Common myeloid progenitor, CD34-positive (primary cell): ENCODE data around the gene ARL16.

Experiments
- CTCF ChIA-PET: fragments of 350-600 bp; sonication (Branson Sonifier 250); formaldehyde crosslinking; loops from one replicate; lab custom pipeline; 2021; ENCODE audit warnings: antibody characterized with exemption; lab: Charles Lee
- POLR2A ChIA-PET: fragments of 350-600 bp; sonication (Branson Sonifier 250); formaldehyde crosslinking; loops from one replicate; lab custom pipeline; 2021; ENCODE audit warnings: antibody characterized with exemption; lab: Charles Lee
- DNase-seq, 3 donors: peaks; one replicate each; pipeline versions ENCODE4 v3.0.0 to v3.0.0-alpha.2; 2013
- H3K27ac ChIP-seq, 2 experiments: 1 replicate in 1 of 2; 2 replicates in 1 of 2; pipeline ENCODE4 v1.7.0; 2013; ENCODE audit warnings: inconsistent platforms in 2 of 2, low read length in 2 of 2, mild to moderate bottlenecking in 2 of 2, low read depth in 1 of 2, moderate library complexity in 1 of 2; ENCODE audit not compliant: severe bottlenecking in 2 of 2, insufficient read depth in 1 of 2, poor library complexity in 1 of 2
- H3K27me3 ChIP-seq, 5 experiments: replicated peaks in 2 of 5; 1 replicate in 3 of 5; 2 replicates in 2 of 5; pipeline versions ENCODE4 v1.6.1 to v1.7.0; 2013; ENCODE audit warnings: low read length in 4 of 5, mild to moderate bottlenecking in 2 of 5, moderate library complexity in 2 of 5, inconsistent platforms in 1 of 5; ENCODE audit not compliant: insufficient read depth in 5 of 5, control insufficient read depth in 4 of 5
- H3K36me3 ChIP-seq, 4 experiments: 1 replicate in 2 of 4; 2 replicates in 2 of 4; pipeline versions ENCODE4 v1.6.1 to v1.7.0; 2013; ENCODE audit warnings: low read length in 3 of 4, control low read depth in 1 of 4, mild to moderate bottlenecking in 1 of 4; ENCODE audit not compliant: control insufficient read depth in 4 of 4, insufficient read depth in 4 of 4
- H3K4me1 ChIP-seq, 4 experiments: 1 replicate in 3 of 4; 2 replicates in 1 of 4; pipeline versions ENCODE4 v1.6.1 to v1.7.1; 2013; ENCODE audit warnings: low read length in 3 of 4, mild to moderate bottlenecking in 3 of 4, control low read depth in 1 of 4, inconsistent platforms in 1 of 4, moderate library complexity in 1 of 4; ENCODE audit not compliant: control insufficient read depth in 4 of 4, insufficient read depth in 4 of 4; ENCODE audit errors: control extremely low read depth in 1 of 4
- H3K4me3 ChIP-seq, 7 experiments: 1 replicate in 4 of 7; 2 replicates in 3 of 7; pipeline versions ENCODE4 v1.5.1 to v1.7.0; 2013; ENCODE audit warnings: mild to moderate bottlenecking in 7 of 7, low read length in 6 of 7, moderate library complexity in 6 of 7, inconsistent platforms in 2 of 7, low read depth in 2 of 7, control low read depth in 1 of 7; ENCODE audit not compliant: insufficient read depth in 4 of 7, control insufficient read depth in 1 of 7; ENCODE audit errors: extremely low read depth in 1 of 7
- H3K9me3 ChIP-seq, 5 experiments: 1 replicate in 4 of 5; 2 replicates in 1 of 5; pipeline versions ENCODE4 v1.6.1 to v1.7.1; 2013; ENCODE audit warnings: low read length in 4 of 5, mild to moderate bottlenecking in 2 of 5, inconsistent platforms in 1 of 5, low read depth in 1 of 5, moderate library complexity in 1 of 5; ENCODE audit not compliant: control insufficient read depth in 4 of 5, insufficient read depth in 2 of 5; ENCODE audit errors: control extremely low read depth in 1 of 5
- WGBS: methylation state at CpG from one replicate; pipeline ENCODE4 v1.1.5; 2013; ENCODE audit not compliant: insufficient coverage; 5-methylcytosine and 5-hydroxymethylcytosine counted together

The ARL16 gene

DNA sequence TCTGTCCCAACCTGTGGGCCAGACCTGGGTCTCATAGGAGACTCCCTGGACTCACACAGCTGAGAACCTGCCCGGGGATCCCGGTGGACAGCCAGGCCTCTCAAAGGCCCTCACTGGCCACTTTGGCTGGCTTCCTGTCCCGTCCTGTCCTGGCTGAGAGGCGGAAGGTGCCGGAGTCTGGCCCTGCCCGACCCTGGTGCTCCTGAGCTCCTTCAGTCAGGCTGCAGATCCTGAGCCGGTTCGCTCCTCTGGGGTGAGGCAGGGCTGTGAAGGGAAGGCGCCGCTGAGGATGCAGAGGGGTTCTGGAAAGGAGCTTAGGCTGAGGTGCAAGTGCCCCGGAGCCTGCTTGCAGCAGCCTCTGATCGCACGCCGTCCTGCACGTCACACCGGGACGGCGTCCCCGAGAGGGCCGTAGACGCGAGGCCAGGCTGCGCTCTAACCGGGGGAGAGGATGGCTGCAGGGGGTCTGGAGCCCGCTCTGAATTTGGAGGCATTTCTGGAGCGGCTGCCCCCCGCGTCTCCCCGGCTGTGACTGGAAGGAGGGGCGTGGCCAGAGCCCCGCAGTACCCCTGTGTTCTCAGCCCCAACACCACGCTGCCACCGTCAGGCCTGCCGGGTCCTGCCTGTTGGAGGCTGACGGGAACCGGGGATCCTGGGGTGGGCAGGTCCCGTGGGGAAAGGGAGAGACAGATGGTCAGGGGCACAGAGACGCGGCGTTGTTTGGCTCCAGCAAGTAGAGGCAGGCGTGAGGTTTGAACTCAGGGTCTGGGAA is 4.4 kb upstream of the ARL16 start:
- peaks cover 9 to 18% (median 15%) of the 10 kb centered on the region in 4 experiments for H3K4me1 ChIP-seq
- H3K27me3 ChIP-seq: no peaks in the 10 kb centered on the region
- 97% methylated on average over 40 of the region's 41 CpGs for WGBS
- H3K27ac ChIP-seq: no peak overlapping the region
- H3K36me3 ChIP-seq: peaks cover 8 to 74% (median 46%) of the 10 kb centered on the region in 4 experiments
- no peak for DNase-seq
- ChIA-PET POLR2A (no interaction called here), CTCF (no interaction called here)
- no peak overlapping the region for H3K4me3 ChIP-seq
- no peaks in the 10 kb centered on the region for H3K9me3 ChIP-seq

DNA sequence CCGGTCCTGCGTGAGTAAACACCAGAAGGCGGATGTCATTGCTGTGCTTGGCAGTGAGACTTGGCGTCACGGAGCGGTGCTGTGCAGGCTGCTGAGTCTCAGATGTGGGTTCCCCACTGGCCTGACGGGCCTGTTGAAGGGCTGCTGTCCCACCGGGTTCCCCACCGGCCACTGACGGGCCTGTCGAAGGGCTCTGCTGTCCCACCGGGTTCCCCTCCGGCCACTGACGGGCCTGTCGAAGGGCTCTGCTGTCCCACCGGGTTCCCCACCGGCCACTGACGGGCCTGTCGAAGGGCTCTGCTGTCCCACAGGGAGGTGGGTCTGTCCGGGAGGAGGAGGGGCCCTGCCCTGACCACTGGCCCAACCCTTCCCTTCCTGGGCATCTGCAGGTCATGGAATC is 3.0 kb upstream of the ARL16 start:
- peaks cover 10 to 67% (median 37%) of the 10 kb centered on the region in 4 experiments for H3K36me3 ChIP-seq
- no peaks in the 10 kb centered on the region for H3K27me3 ChIP-seq
- DNase-seq: no peak
- peaks cover 9 to 26% (median 22%) of the 10 kb centered on the region in 4 experiments for H3K4me1 ChIP-seq
- H3K4me3 ChIP-seq: no peak overlapping the region
- ChIA-PET CTCF (no interaction called here), POLR2A (no interaction called here)
- H3K9me3 ChIP-seq: no peaks in the 10 kb centered on the region
- no peak overlapping the region for H3K27ac ChIP-seq
- WGBS: 94% methylated on average over 19 of the region's 20 CpGs

DNA sequence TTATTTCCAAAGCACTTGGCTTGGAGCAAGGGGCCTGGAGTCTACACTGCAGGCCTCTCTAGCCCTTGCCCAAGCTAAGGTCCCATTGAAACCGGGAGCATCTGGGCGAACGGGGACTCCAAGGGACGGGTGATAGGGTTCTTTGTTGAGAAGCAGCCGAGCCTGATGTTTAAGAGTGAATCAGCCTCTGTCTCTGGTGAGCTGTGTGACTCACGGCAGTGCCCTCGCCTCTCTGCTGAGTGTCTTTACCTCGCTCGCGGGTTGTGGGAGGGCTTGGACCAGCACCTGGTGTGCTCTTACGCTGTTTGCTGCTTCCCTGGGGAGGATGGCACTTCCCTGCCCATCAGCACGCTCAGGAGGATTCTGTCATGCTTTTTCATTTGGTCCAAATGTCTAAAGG is 1.5 kb upstream of the ARL16 start:
- Histone ChIP-seq H3K36me3 (peaks cover 11 to 62% (median 32%) of the 10 kb centered on the region in 4 experiments), H3K4me3 (peak overlapping the region in 6 of 7 experiments; percentile 81 to 97 (median 92)), H3K27ac (peak overlapping the region in 1 of 2 experiments; percentile 43), H3K27me3 (no peaks in the 10 kb centered on the region), H3K4me1 (peaks cover 9 to 26% (median 22%) of the 10 kb centered on the region in 4 experiments), H3K9me3 (no peaks in the 10 kb centered on the region)
- DNase-seq: no peak
- WGBS: 95% methylated on average over 11 of the region's 12 CpGs
- ChIA-PET CTCF (interaction anchor here (0.8 to 2.1 kb wide), 5 partner anchors 10 to 185 kb away, joined by 3 to 7 read pairs (median 3); partner anchors contain the start of genes CCDC137 and OXLD1), POLR2A (interaction anchor here (0.6 to 1.2 kb wide), 2 partner anchors 17 to 189 kb away, joined by 4 read pairs; no protein-coding TSS in a partner anchor)

DNA sequence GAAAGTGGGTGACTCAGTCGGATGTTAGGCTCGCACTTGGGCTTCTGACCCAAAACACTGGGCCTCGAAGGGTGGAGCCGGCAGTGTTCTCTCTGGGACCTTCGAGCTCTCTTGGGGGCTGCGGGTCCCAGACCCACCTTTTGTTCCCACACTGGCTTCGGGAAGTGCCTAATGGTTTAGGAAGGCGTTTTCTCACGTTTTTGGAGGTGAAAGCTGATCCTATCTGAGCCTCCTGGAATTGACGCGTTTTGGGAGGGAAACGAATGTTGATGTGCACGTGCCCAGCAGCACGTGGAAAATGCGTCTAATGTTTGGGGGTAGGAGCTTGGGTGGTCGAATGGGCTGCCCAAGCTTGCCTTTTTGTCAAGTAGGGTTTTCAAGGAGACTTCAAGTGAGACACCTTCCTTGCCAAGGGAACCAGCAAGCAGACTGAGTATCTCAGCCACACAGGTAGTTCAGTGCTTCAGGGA is 880 bp upstream of the ARL16 start:
- Histone ChIP-seq H3K27me3 (no peaks in the 10 kb centered on the region), H3K9me3 (no peaks in the 10 kb centered on the region), H3K36me3 (peaks cover 7 to 56% (median 30%) of the 10 kb centered on the region in 4 experiments), H3K4me3 (peak overlapping the region; percentile 81 to 97 (median 91)), H3K4me1 (peaks cover 9 to 26% (median 22%) of the 10 kb centered on the region in 4 experiments), H3K27ac (peak overlapping the region; percentile 61 to 89)
- ChIA-PET POLR2A (interaction anchor here (1.2 to 1.6 kb wide), 2 partner anchors 17 to 18 kb away, joined by 4 to 7 read pairs; partner anchors contain the start of genes CCDC137 and OXLD1), CTCF (interaction anchor here (0.8 to 2.1 kb wide), 5 partner anchors 9 to 185 kb away, joined by 3 to 7 read pairs (median 3); partner anchors contain the start of genes CCDC137 and OXLD1)
- peak in 2 of 3 donors; percentile 35 to 43 for DNase-seq
- WGBS: 12% methylated on average over 13 of the region's 16 CpGs

DNA sequence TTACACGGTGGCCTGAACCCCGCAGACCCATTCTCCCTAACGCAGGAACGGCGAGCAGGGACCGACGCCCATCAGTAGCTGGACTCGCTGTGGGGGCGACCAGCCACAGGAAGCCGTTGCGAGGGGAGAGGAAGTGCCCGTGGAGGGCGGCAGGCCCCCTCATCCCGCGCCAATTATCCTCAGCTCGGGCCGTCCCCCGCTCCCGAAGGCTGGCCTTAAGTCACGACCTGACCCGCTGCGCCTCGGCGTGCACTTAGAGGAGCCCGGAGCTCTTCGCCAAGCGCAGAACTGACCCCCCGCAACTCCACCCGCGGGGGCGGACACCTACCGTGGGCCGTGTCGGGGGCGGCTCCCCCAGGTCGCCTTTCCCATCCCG is 401 bp downstream of the ARL16 start:
- H3K9me3 ChIP-seq: no peaks in the 10 kb centered on the region
- CTCF ChIA-PET: interaction anchor here (0.7 to 1.7 kb wide), 7 partner anchors 10 to 171 kb away, joined by 3 to 4 read pairs (median 3); partner anchors contain the start of genes CCDC137, OXLD1 and PDE6G
- peaks cover 3 to 43% (median 23%) of the 10 kb centered on the region in 4 experiments for H3K36me3 ChIP-seq
- peaks cover 9 to 26% (median 22%) of the 10 kb centered on the region in 4 experiments for H3K4me1 ChIP-seq
- under 1% methylated on average over 32 of the region's 37 CpGs for WGBS
- peak overlapping the region; percentile 58 to 89 for H3K27ac ChIP-seq
- no peak for DNase-seq
- POLR2A ChIA-PET: interaction anchor here (0.5 to 1.7 kb wide), 5 partner anchors 15 to 594 kb away, joined by 3 to 13 read pairs (median 6); partner anchors contain the start of genes CCDC137, MRPL12, NPLOC4 and OXLD1
- no peaks in the 10 kb centered on the region for H3K27me3 ChIP-seq
- H3K4me3 ChIP-seq: peak overlapping the region; percentile 69 to 97 (median 91)

DNA sequence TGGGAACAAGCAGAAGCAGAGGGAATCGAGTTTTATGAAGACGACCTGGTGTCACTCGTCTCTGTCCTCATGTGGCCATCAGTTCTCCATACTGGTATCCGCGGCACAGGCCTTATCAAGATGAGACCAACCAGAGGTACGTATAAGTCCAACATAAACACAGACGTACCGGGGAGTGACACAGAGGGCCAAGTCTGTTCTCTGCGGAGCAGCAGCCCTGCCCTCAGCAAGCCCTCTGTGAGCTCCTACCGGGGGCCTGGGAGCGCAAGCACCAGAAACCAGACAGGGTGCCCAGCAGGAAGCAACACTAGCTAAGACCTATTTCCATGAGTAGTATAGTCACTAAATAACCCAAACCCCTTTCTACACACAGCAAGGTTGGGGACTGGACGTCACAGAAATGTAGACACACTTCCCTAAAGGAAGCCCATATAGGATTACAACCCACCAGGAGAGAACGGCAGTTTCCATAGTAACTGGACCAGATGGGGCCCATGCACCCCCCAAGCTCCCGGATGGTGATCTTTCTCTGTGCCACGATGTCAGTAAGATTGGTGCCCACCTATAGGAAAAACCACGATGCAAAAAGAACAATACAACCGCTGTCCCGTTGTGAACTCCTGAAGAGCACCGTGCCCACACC is 911 bp downstream of the ARL16 start:
- WGBS: 57% methylated on average over 17 of the region's 19 CpGs
- Histone ChIP-seq H3K9me3 (no peaks in the 10 kb centered on the region), H3K27me3 (no peaks in the 10 kb centered on the region), H3K36me3 (peaks cover 2 to 38% (median 20%) of the 10 kb centered on the region in 4 experiments), H3K27ac (peak overlapping the region; percentile 58 to 89), H3K4me3 (peak overlapping the region; percentile 69 to 97 (median 91)), H3K4me1 (peaks cover 9 to 26% (median 22%) of the 10 kb centered on the region in 4 experiments)
- ChIA-PET CTCF (interaction anchor here (0.6 to 1.7 kb wide), 4 partner anchors 10 to 54 kb away, joined by 3 to 4 read pairs (median 3); partner anchors contain the start of gene PDE6G), POLR2A (interaction anchor here (1.6 to 1.7 kb wide), 2 partner anchors 17 to 20 kb away, joined by 7 to 13 read pairs; partner anchors contain the start of genes CCDC137, MRPL12 and OXLD1)
- DNase-seq: peak in 1 of 3 donors; percentile 19
